HFF-Myc (cell line): ENCODE measurements around the gene RELA.
"Not testable (repeated sequence)": the region's sequence is repeated elsewhere in the genome, so short reads cannot be mapped to it uniquely, and the experiment has no call there.

Experiments used
- DNase-seq: peaks from one replicate; pipeline ENCODE4 v3.0.0-alpha.2; 2011; ENCODE audit warnings: low read depth; ENCODE audit errors: extremely low read depth
- H3K4me3 ChIP-seq: replicated peaks from 2 replicates; pipeline ENCODE4 v1.5.1; 2011; ENCODE audit warnings: low read depth, mild to moderate bottlenecking, control low read depth, low read length
- CTCF ChIP-seq: IDR thresholded peaks from 2 replicates; pipeline ENCODE4 v1.5.1; 2012; ENCODE audit warnings: mild to moderate bottlenecking, low read depth, low read length, control low read depth; ENCODE audit errors: missing control alignments

Gene RELA

GRCh38 chr11:65663639-65664200 is 1.0 kb upstream of the RELA start:
- DNase-seq, result no peak
- peak overlapping the region; percentile 67 for H3K4me3 ChIP-seq
- TF ChIP-seq CTCF, result no peak

- H3K4me3 ChIP-seq, result peak overlapping the region; percentile 67
- no peak for DNase-seq
- TF ChIP-seq CTCF, result no peak
These were observed 393 bp downstream of the RELA start for GRCh38 chr11:65662247-65662798.

- H3K4me3 ChIP-seq, result peak overlapping the region; percentile 67
- no peak for TF ChIP-seq CTCF
- DNase-seq, result no peak
These were observed 993 bp downstream of the RELA start for GRCh38 chr11:65661599-65662246.

- not testable (repeated sequence) for DNase-seq
- H3K4me3 ChIP-seq, result peak overlapping the region; percentile 67
These were observed 1.8 kb downstream of the RELA start for GRCh38 chr11:65660908-65661307.

GRCh38 chr11:65660038-65660437 is 2.7 kb downstream of the RELA start:
- no peak overlapping the region for H3K4me3 ChIP-seq
- TF ChIP-seq CTCF, result no peak
- no peak for DNase-seq

GRCh38 chr11:65658174-65659021 is 4.3 kb downstream of the RELA start:
- H3K4me3 ChIP-seq, result no peak overlapping the region
- DNase-seq, result no peak
- no peak for TF ChIP-seq CTCF

- no peak for DNase-seq
- no peak for TF ChIP-seq CTCF
These were observed 5.3 kb downstream of the RELA start for GRCh38 chr11:65657426-65657825.

More at GRCh38 chr11:65657426-65657825, 5.3 kb downstream of the RELA start:
- no peak overlapping the region for H3K4me3 ChIP-seq
